GM19035 (cell line): ENCODE measurements around the gene TAS2R13.

ENCODE experiments used
- ATAC-seq: cut with Tn5 transposase; IDR thresholded peaks from one replicate; pipeline ENCODE4 v1.9.1; 2021; ENCODE audit not compliant: unreplicated experiment

TAS2R13 gene

GRCh38 chr12:10873378-10873777, 36.0 kb downstream of the TAS2R13 start:
- ATAC-seq, result no peak

GRCh38 chr12:10867381-10867780, 42.0 kb downstream of the TAS2R13 start:
- ATAC-seq, result no peak

GRCh38 chr12:10863512-10864218, 45.7 kb downstream of the TAS2R13 start:
- no peak for ATAC-seq

GRCh38 chr12:10861366-10861765, 48.0 kb downstream of the TAS2R13 start:
- ATAC-seq, result no peak
